Measurements from ENCODE around the gene GDF10.

Gene GDF10

GRCh38 chr10:47255033-47255813 is 44.8 kb upstream of the GDF10 start:
- DNase-seq (ENCODE audit: extremely low read depth, low read depth) = no peak
- no peak overlapping the region for H3K4me3 ChIP-seq (replicated peaks; ENCODE audit: low read depth, low read length)

GRCh38 chr10:47255866-47256265 is 44.1 kb upstream of the GDF10 start:
- no peak for DNase-seq (ENCODE audit: extremely low read depth, low read depth)
- TF ChIP-seq CTCF (IDR thresholded peaks at IDR 0.05; ENCODE audit: low read depth, low read length, missing control alignments) = no peak

More at GRCh38 chr10:47255033-47255813, 44.8 kb upstream of the GDF10 start:
- no peak for TF ChIP-seq CTCF (IDR thresholded peaks at IDR 0.05; ENCODE audit: low read depth, low read length, missing control alignments)

GRCh38 chr10:47256751-47257336 is 43.2 kb upstream of the GDF10 start:
- TF ChIP-seq CTCF (IDR thresholded peaks at IDR 0.05; ENCODE audit: low read depth, low read length, missing control alignments) = no peak
- DNase-seq (ENCODE audit: extremely low read depth, low read depth) = no peak
- no peak overlapping the region for H3K4me3 ChIP-seq (replicated peaks; ENCODE audit: low read depth, low read length)

More at GRCh38 chr10:47255866-47256265, 44.1 kb upstream of the GDF10 start:
- H3K4me3 ChIP-seq (replicated peaks; ENCODE audit: low read depth, low read length) = no peak overlapping the region

GRCh38 chr10:47257396-47258120 is 42.4 kb upstream of the GDF10 start:
- no peak overlapping the region for H3K4me3 ChIP-seq (replicated peaks; ENCODE audit: low read depth, low read length)
- no peak for TF ChIP-seq CTCF (IDR thresholded peaks at IDR 0.05; ENCODE audit: low read depth, low read length, missing control alignments)
- DNase-seq (ENCODE audit: extremely low read depth, low read depth) = no peak

- no peak for DNase-seq (ENCODE audit: extremely low read depth, low read depth)
- TF ChIP-seq CTCF (IDR thresholded peaks at IDR 0.05; ENCODE audit: low read depth, low read length, missing control alignments) = no peak
- H3K4me3 ChIP-seq (replicated peaks; ENCODE audit: low read depth, low read length) = no peak overlapping the region
Observed at GRCh38 chr10:47258921-47259320, 41.1 kb upstream of the GDF10 start.

GRCh38 chr10:47259466-47259865 is 40.5 kb upstream of the GDF10 start:
- TF ChIP-seq CTCF (IDR thresholded peaks at IDR 0.05; ENCODE audit: low read depth, low read length, missing control alignments) = no peak
- no peak overlapping the region for H3K4me3 ChIP-seq (replicated peaks; ENCODE audit: low read depth, low read length)
- no peak for DNase-seq (ENCODE audit: extremely low read depth, low read depth)
